SHP77 (cell line): ENCODE results near the gene SUCO.
A peak's percentile ranks its signal among the peaks of the same experiment; 100 is the strongest.

Experiments
- DNase-seq, 2 experiments: peaks; one replicate each; lab custom pipeline; 2025; lab: John Stamatoyannopoulos, UW

The SUCO gene

GRCh38 chr1:172515436-172515835 is 17.5 kb upstream of the SUCO start:
- DNase-seq = no peak

- no peak for DNase-seq
Observed at GRCh38 chr1:172515927-172516326, 17.0 kb upstream of the SUCO start.

GRCh38 chr1:172517081-172517480 is 15.9 kb upstream of the SUCO start:
- DNase-seq = no peak

- DNase-seq = no peak
Observed at GRCh38 chr1:172517545-172517944, 15.4 kb upstream of the SUCO start.

GRCh38 chr1:172529304-172529703 is 3.6 kb upstream of the SUCO start:
- no peak for DNase-seq

GRCh38 chr1:172530000-172530399 is 3.0 kb upstream of the SUCO start:
- no peak for DNase-seq

- DNase-seq = no peak
Observed at GRCh38 chr1:172531412-172532182, 1.4 kb upstream of the SUCO start.

- DNase-seq = peak; percentile 89 to 92
Observed at GRCh38 chr1:172532183-172532699, 709 bp upstream of the SUCO start.

GRCh38 chr1:172533513-172534151 is 682 bp downstream of the SUCO start:
- DNase-seq = peak in 1 of 2 experiments; percentile 3

GRCh38 chr1:172536256-172536655 is 3.3 kb downstream of the SUCO start:
- no peak for DNase-seq

- DNase-seq = no peak
Observed at GRCh38 chr1:172537366-172537765, 4.4 kb downstream of the SUCO start.

- DNase-seq = no peak
Observed at GRCh38 chr1:172537827-172538391, 5.0 kb downstream of the SUCO start.

GRCh38 chr1:172540635-172541034 is 7.7 kb downstream of the SUCO start:
- no peak for DNase-seq

GRCh38 chr1:172544481-172545104 is 11.6 kb downstream of the SUCO start:
- no peak for DNase-seq

- no peak for DNase-seq
Observed at GRCh38 chr1:172545396-172546004, 12.6 kb downstream of the SUCO start.

- no peak for DNase-seq
Observed at GRCh38 chr1:172547071-172547470, 14.1 kb downstream of the SUCO start.

GRCh38 chr1:172549621-172550280 is 16.8 kb downstream of the SUCO start:
- no peak for DNase-seq

- no peak for DNase-seq
Observed at GRCh38 chr1:172551279-172551678, 18.3 kb downstream of the SUCO start.

GRCh38 chr1:172554915-172555314 is 22.0 kb downstream of the SUCO start:
- no peak for DNase-seq

- no peak for DNase-seq
Observed at GRCh38 chr1:172556461-172556860, 23.5 kb downstream of the SUCO start.

- DNase-seq = no peak
Observed at GRCh38 chr1:172557270-172557669, 24.3 kb downstream of the SUCO start.
